TTC549 (cell line): ENCODE results near the gene LGALS3BP.

Experiments
- FAIRE-seq: peaks from 2 replicates; lab custom pipeline; 2012; peaks lifted over from hg19 to GRCh38; lab: Jason Lieb, UNC

The LGALS3BP gene

GRCh38 chr17:79012563-79013134 lies 32.9 kb upstream of the LGALS3BP start:
- FAIRE-seq = no peak

GRCh38 chr17:79011451-79012147 lies 31.9 kb upstream of the LGALS3BP start:
- no peak for FAIRE-seq

- FAIRE-seq = no peak
Measured at GRCh38 chr17:79010304-79010646, 30.6 kb upstream of the LGALS3BP start.

- no peak for FAIRE-seq
Measured at GRCh38 chr17:79009397-79010303, 29.9 kb upstream of the LGALS3BP start, which contains the start of gene CANT1. TSS of gene CANT1 (minus strand) at chr17:79009764. CDS start at chr17:78997622, 12,142 bp downstream.

GRCh38 chr17:79008666-79009387 lies 29.1 kb upstream of the LGALS3BP start:
- no peak for FAIRE-seq

- no peak for FAIRE-seq
Measured at GRCh38 chr17:79007504-79008381, 28.0 kb upstream of the LGALS3BP start.

- FAIRE-seq = no peak
Measured at GRCh38 chr17:79006794-79007503, 27.2 kb upstream of the LGALS3BP start.

- no peak for FAIRE-seq
Measured at GRCh38 chr17:79006046-79006445, 26.3 kb upstream of the LGALS3BP start.

GRCh38 chr17:79005063-79005861 lies 25.5 kb upstream of the LGALS3BP start:
- FAIRE-seq = no peak

- no peak for FAIRE-seq
Measured at GRCh38 chr17:79003661-79004411, 24.1 kb upstream of the LGALS3BP start.

- no peak for FAIRE-seq
Measured at GRCh38 chr17:79002796-79003593, 23.3 kb upstream of the LGALS3BP start.

- FAIRE-seq = no peak
Measured at GRCh38 chr17:79002291-79002690, 22.6 kb upstream of the LGALS3BP start.

- no peak for FAIRE-seq
Measured at GRCh38 chr17:79001190-79002020, 21.7 kb upstream of the LGALS3BP start.

- FAIRE-seq = no peak
Measured at GRCh38 chr17:79000396-79001189, 20.9 kb upstream of the LGALS3BP start.

GRCh38 chr17:78999947-79000395 lies 20.2 kb upstream of the LGALS3BP start:
- FAIRE-seq = no peak

- no peak for FAIRE-seq
Measured at GRCh38 chr17:78999056-78999768, 19.5 kb upstream of the LGALS3BP start.
